Testis (tissue), 3 donors: ENCODE results near the gene N4BP2. TPM values are rescaled to one million over a fixed set of nuclear protein-coding genes. Genes with fewer than 3 reads are reported as not detected.
"Not testable (repeated sequence)": the region's sequence is repeated elsewhere in the genome, so short reads cannot be mapped to it uniquely, and the experiment has no call there.

ENCODE experiments used
- DNase-seq: peaks from one replicate; pipeline ENCODE4 v3.0.0-alpha.2; 2019
- H3K27ac ChIP-seq, 2 donors: fragments of 200-600 bp; sonication (generic); one replicate each; pipeline ENCODE4 v1.5.1; 2019
- H3K27me3 ChIP-seq: fragments of 200-600 bp; sonication (generic); one replicate; pipeline ENCODE4 v1.5.1; 2019
- H3K36me3 ChIP-seq: fragments of 200-600 bp; sonication (generic); one replicate; pipeline ENCODE4 v1.5.1; 2017; ENCODE audit warnings: low read depth; ENCODE audit errors: missing control alignments
- H3K4me1 ChIP-seq: fragments of 200-600 bp; sonication (generic); one replicate; pipeline ENCODE4 v1.5.1; 2019
- H3K4me3 ChIP-seq, 2 donors: fragments of 200-600 bp; sonication (generic); one replicate each; pipeline ENCODE4 v1.5.1; 2017 to 2019
- H3K9me3 ChIP-seq: fragments of 200-600 bp; sonication (generic); one replicate; pipeline ENCODE4 v1.5.1; 2017
- POLR2A ChIP-seq: fragments of 450-650 bp; IDR thresholded peaks from one replicate; pipeline ENCODE4 v1.6.1; 2017; ENCODE audit warnings: antibody characterized with exemption, mild to moderate bottlenecking, moderate library complexity
- WGBS, 2 donors: methylation state at CpG; one replicate each; pipeline ENCODE4 v1.1.5; 2018; 5-methylcytosine and 5-hydroxymethylcytosine counted together
- intact Hi-C: fragments of 100-400 bp; cut with DNase I; formaldehyde crosslinking; loops from one replicate; pipeline ENCODE4 v1.15.1; 2023; ENCODE audit warnings: low total_unique reads
- polyA plus RNA-seq: library from polyadenylated mRNA; stranded (reverse); fragments of 350-450 nt; fragmentation: Illumina TruSeq; extraction: RNeasy Lipid Tissue Mini Kit (QIAGEN cat#74804); gene quantifications from one replicate; pipeline ENCODE4 v1.2.3, GENCODE V29; 2014; ENCODE audit warnings: low read depth, low replicate concordance; ENCODE audit not compliant: insufficient read depth
- total RNA-seq, 2 donors: library from RNA; depleted of rRNA; stranded (reverse); fragments of >200 nt; gene quantifications; one replicate each; pipeline ENCODE4 v1.2.3, GENCODE V29; 2016
- TF ChIP-seq, protein P1 (sequence below), 3 experiments: fragments of 450-650 bp in 2 of 3; fragments of 200-600 bp in 1 of 3; sonication (generic) in 1 of 3; IDR thresholded peaks; one replicate each; pipeline ENCODE4 v1.5.1; 2016 to 2019; ENCODE audit warnings: antibody characterized with exemption in 3 of 3, mild to moderate bottlenecking in 2 of 3, moderate library complexity in 1 of 3

N4BP2 gene
- total and polyA plus RNA-seq, 3 donors from 2014 or later: 3.9 to 14.6 (median 8.5) TPM

DNA sequence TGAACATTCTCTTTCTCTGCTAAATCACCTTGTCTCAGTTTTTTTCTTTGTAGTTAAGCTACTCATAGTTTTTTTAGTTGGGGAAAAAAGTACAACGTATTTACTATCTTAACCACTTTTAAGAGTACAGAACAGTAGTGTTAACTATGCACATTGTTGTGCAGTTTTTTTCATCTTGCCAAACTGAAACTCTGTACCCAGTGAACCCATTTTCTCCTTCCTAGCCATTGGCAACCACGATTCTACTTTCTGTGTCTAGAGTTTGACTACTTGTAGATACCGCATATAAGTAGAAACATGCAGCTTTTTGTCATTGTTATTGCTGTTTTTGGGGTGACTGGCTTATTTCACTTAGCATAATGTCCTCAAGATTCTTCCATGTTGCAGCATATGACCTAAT is 10.0 kb downstream of the N4BP2 start:
- whole genome bisulfite sequencing, 2 donors: 79 to 86% methylated on average over 3 of the region's 3 CpGs
- no peaks in the 10 kb centered on the region for H3K9me3 ChIP-seq
- no peaks in the 10 kb centered on the region for H3K4me1 ChIP-seq
- intact Hi-C loops: no loop called here
- H3K27ac ChIP-seq: no peak overlapping the region
- H3K4me3 ChIP-seq: no peak overlapping the region
- no peaks in the 10 kb centered on the region for H3K36me3 ChIP-seq
- DNase-seq: no peak
- TF ChIP-seq, protein P1, sequence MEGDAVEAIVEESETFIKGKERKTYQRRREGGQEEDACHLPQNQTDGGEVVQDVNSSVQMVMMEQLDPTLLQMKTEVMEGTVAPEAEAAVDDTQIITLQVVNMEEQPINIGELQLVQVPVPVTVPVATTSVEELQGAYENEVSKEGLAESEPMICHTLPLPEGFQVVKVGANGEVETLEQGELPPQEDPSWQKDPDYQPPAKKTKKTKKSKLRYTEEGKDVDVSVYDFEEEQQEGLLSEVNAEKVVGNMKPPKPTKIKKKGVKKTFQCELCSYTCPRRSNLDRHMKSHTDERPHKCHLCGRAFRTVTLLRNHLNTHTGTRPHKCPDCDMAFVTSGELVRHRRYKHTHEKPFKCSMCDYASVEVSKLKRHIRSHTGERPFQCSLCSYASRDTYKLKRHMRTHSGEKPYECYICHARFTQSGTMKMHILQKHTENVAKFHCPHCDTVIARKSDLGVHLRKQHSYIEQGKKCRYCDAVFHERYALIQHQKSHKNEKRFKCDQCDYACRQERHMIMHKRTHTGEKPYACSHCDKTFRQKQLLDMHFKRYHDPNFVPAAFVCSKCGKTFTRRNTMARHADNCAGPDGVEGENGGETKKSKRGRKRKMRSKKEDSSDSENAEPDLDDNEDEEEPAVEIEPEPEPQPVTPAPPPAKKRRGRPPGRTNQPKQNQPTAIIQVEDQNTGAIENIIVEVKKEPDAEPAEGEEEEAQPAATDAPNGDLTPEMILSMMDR (IDR thresholded peaks at IDR 0.05): no peak
- TF ChIP-seq POLR2A: no peak
- H3K27me3 ChIP-seq: no peaks in the 10 kb centered on the region

DNA sequence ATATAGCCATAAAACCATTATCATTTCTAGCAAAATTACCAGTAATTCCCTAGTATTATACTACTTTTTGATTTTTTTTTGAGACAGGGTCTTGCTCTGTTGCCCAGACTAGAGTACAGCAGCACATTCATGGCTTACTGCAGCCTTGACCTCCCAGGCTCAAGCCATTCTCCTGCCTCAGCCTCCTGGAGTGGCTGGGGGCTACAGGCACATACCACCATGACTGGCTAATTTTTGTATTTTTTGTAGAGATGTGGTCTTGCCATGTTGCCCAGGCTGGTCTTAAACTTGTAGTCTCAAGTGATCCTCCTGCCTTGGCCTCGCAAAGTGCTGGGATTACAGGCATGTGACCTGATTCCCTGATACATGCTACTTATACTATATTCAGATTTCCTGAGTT is 13.7 kb downstream of the N4BP2 start:
- H3K4me1 ChIP-seq: no peaks in the 10 kb centered on the region
- no peak overlapping the region for H3K4me3 ChIP-seq
- no peak for DNase-seq
- no peaks in the 10 kb centered on the region for H3K9me3 ChIP-seq
- no peaks in the 10 kb centered on the region for H3K27me3 ChIP-seq
- TF ChIP-seq POLR2A: no peak
- TF ChIP-seq, protein P1 (IDR thresholded peaks at IDR 0.05): no peak
- H3K36me3 ChIP-seq: no peaks in the 10 kb centered on the region
- H3K27ac ChIP-seq: no peak overlapping the region
- intact Hi-C loops: no loop called here
- 89 to 92% methylated on average over 1 of the region's 1 CpG for WGBS, 2 donors

DNA sequence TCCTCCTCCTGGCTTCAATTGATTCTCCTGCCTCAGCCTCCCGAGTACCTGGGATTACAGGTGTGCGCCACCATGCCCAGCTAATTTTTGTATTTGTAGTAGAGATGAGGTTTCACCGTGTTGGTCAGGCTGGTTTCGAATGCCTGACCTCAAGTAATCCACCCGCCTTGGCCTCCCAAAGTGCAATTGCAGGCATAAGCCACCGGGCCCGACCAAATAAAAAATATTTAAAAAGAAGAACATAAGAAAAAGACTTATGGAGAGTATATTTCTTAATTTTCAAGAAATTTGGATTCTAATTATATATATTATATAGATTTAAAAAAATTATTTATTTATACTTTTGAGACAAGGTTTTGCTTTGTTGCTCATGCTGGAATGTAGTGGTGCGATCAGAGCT is 29.8 kb downstream of the N4BP2 start:
- 97% methylated on average over 8 of the region's 8 CpGs for WGBS, 2 donors
- Histone ChIP-seq H3K27ac (no peak overlapping the region), H3K9me3 (no peaks in the 10 kb centered on the region), H3K4me1 (no peaks in the 10 kb centered on the region), H3K36me3 (no peaks in the 10 kb centered on the region), H3K27me3 (no peaks in the 10 kb centered on the region), H3K4me3 (no peak overlapping the region)
- TF ChIP-seq, protein P1 (IDR thresholded peaks at IDR 0.05): peak in 1 of 3 experiments; percentile 11
- TF ChIP-seq POLR2A: no peak
- no peak for DNase-seq
- intact Hi-C loops: no loop called here

DNA sequence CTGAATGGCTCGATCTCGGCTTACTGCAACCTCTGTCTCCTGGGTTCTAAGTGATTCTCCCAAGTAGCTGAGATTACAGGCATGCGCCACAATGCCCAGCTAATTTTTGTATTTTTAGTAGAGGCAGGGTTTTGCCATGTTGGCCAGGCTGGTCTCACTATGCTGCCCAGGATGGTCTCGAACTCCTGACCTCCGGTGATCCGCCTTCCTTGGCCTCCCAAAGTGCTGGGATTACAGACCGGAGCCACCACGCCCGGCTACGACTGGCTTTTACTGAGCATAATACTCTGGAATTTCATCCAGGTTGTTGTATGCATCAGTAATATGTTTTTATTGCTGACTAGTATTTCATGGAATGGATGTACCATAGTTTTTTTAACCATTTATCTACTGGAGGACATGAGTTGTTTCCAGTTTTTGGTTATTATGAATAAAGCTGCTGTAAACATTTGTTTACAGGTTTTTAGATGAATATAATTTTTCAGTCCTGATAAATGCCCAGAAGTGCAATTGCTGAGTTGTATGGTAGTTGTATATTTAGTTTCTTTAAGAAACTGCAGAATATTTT is 31.2 kb downstream of the N4BP2 start:
- TF ChIP-seq, protein P1 (IDR thresholded peaks at IDR 0.05): no peak
- TF ChIP-seq POLR2A: no peak

DNA sequence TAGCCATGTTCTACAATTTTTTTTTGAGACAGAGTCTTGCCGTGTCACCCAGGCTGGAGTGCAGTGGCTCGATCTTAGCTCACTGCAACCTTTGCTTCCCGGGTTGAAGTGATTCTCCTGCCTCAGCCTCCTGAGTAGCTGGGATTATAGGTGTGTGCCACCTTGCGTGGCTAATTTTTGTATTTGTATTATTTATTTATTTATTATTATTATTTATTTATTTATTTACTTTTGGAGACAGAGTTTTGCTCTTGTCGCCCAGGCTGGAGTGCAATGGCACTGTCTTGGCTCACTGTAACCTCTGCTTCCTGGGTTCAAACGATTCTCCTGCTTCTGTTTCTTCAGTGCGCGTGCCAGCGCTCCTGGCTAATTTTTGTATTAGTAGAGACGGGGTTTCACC is 36.8 kb downstream of the N4BP2 start:
- H3K9me3 ChIP-seq: not testable (repeated sequence)

More for the DNA sequence above, 31.2 kb downstream of the N4BP2 start:
- 96 to 99% methylated on average over 10 of the region's 10 CpGs for WGBS, 2 donors
- Histone ChIP-seq H3K27ac (no peak overlapping the region), H3K36me3 (no peaks in the 10 kb centered on the region), H3K9me3 (no peaks in the 10 kb centered on the region), H3K4me3 (no peak overlapping the region), H3K27me3 (no peaks in the 10 kb centered on the region), H3K4me1 (no peaks in the 10 kb centered on the region)
- intact Hi-C loops: no loop called here
- DNase-seq: no peak

More for the DNA sequence above, 36.8 kb downstream of the N4BP2 start:
- H3K27ac ChIP-seq, H3K4me1 ChIP-seq, H3K27me3 ChIP-seq, H3K4me3 ChIP-seq, DNase-seq, H3K36me3 ChIP-seq, intact Hi-C loops: not testable (repeated sequence)
- WGBS, 2 donors: 88 to 96% methylated on average over 10 of the region's 10 CpGs
